Mesendoderm (in vitro differentiated cells): Measurements from ENCODE around the gene SLC17A1.

Experiments used
- DNase-seq: peaks from one replicate; pipeline ENCODE4 v3.0.0; 2013
- H2AK5ac ChIP-seq: 2 replicates; pipeline ENCODE4 v1.6.1; 2013; ENCODE audit warnings: low read length, inconsistent platforms
- H2BK120ac ChIP-seq: 2 replicates; pipeline ENCODE4 v1.6.1; 2013; ENCODE audit warnings: low read depth, mild to moderate bottlenecking, low read length, moderate library complexity, mixed read lengths
- H2BK15ac ChIP-seq: replicated peaks from 2 replicates; pipeline ENCODE4 v1.6.1; 2013; ENCODE audit warnings: low read depth, mild to moderate bottlenecking, moderate library complexity
- H2BK5ac ChIP-seq: 2 replicates; pipeline ENCODE4 v1.6.1; 2013; ENCODE audit warnings: low read length, inconsistent platforms
- H3K18ac ChIP-seq: 2 replicates; pipeline ENCODE4 v1.6.1; 2013; ENCODE audit warnings: mild to moderate bottlenecking, low read length, mixed read lengths
- H3K23ac ChIP-seq: one replicate; pipeline ENCODE4 v1.6.1; 2013; ENCODE audit warnings: low read length
- H3K27ac ChIP-seq: 2 replicates; pipeline ENCODE4 v1.5.1; 2013; ENCODE audit warnings: low read depth, mild to moderate bottlenecking, inconsistent platforms, low read length, moderate library complexity
- H3K27me3 ChIP-seq: 2 replicates; pipeline ENCODE4 v1.6.1; 2013; ENCODE audit warnings: low read length, control low read depth, mild to moderate bottlenecking, inconsistent platforms; ENCODE audit not compliant: insufficient read depth, poor library complexity
- H3K36me3 ChIP-seq: 2 replicates; pipeline ENCODE4 v1.6.1; 2013; ENCODE audit warnings: low read length, inconsistent platforms; ENCODE audit not compliant: control insufficient read depth, insufficient read depth
- H3K4ac ChIP-seq: one replicate; pipeline ENCODE4 v1.6.1; 2013; ENCODE audit warnings: low read depth, mild to moderate bottlenecking, low read length, moderate library complexity
- H3K4me1 ChIP-seq: 2 replicates; pipeline ENCODE4 v1.6.1; 2013; ENCODE audit warnings: low read depth, low read length, inconsistent platforms; ENCODE audit not compliant: control insufficient read depth
- H3K4me2 ChIP-seq: 2 replicates; pipeline ENCODE4 v1.6.1; 2013; ENCODE audit warnings: low read length
- H3K4me3 ChIP-seq: 2 replicates; pipeline ENCODE4 v1.5.1; 2013; ENCODE audit warnings: mild to moderate bottlenecking, low read length
- H3K56ac ChIP-seq: one replicate; pipeline ENCODE4 v1.6.1; 2013; ENCODE audit warnings: low read length
- H3K79me1 ChIP-seq: 2 replicates; pipeline ENCODE4 v1.6.1; 2013; ENCODE audit warnings: low read length, inconsistent platforms
- H3K79me2 ChIP-seq: 2 replicates; pipeline ENCODE4 v1.6.1; 2013; ENCODE audit warnings: mild to moderate bottlenecking, low read length; ENCODE audit not compliant: control insufficient read depth, insufficient read depth
- H3K9ac ChIP-seq: 2 replicates; pipeline ENCODE4 v1.6.1; 2013; ENCODE audit warnings: low read length, inconsistent platforms
- H4K5ac ChIP-seq: one replicate; pipeline ENCODE4 v1.6.1; 2013; ENCODE audit warnings: low read length
- H4K8ac ChIP-seq: one replicate; pipeline ENCODE4 v1.6.1; 2013; ENCODE audit warnings: low read depth, mild to moderate bottlenecking, control low read depth, low read length, moderate library complexity
- WGBS: extraction: QIAGEN DNeasy Blood & Tissue Kit; methylation state at CpG from one replicate; pipeline ENCODE4 v1.1.7; 2013; ENCODE audit warnings: low lambda C conversion rate, missing lambda C conversion rate; ENCODE audit not compliant: insufficient coverage; ENCODE audit errors: extremely low coverage; 5-methylcytosine and 5-hydroxymethylcytosine counted together

SLC17A1 gene

DNA sequence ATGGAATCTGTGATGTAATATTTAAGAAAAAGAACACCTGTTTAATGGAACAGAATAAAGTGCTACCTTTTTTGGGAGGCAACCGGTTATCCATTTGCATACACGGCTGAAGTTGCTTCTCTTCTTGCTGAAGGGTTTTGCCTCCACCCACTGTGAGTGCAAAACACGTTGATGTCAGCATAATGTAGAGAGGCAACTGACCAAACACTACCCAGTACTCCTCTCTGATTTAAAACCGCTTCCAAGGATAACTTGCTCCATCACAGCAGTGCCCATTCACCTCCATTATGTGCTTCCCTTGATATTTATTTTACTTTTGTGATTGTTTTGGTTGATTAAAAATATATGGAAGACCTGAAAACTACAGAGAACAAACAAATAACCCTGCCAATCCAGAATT, 1.4 kb downstream of the SLC17A1 start:
- H3K23ac ChIP-seq: no peak overlapping the region
- no peaks in the 10 kb centered on the region for H3K79me1 ChIP-seq
- H3K4me2 ChIP-seq: no peak overlapping the region
- no peak overlapping the region for H4K8ac ChIP-seq
- no CpG with 5 or more reads among the region's 4 CpGs for WGBS
- no peak overlapping the region for H3K56ac ChIP-seq
- no peak overlapping the region for H3K18ac ChIP-seq
- no peak for DNase-seq
- no peaks in the 10 kb centered on the region for H3K79me2 ChIP-seq
- H3K4me3 ChIP-seq: no peak overlapping the region
- no peak overlapping the region for H3K9ac ChIP-seq
- no peak overlapping the region for H2BK15ac ChIP-seq
- H2BK120ac ChIP-seq: no peak overlapping the region
- H3K27me3 ChIP-seq: no peaks in the 10 kb centered on the region
- no peak overlapping the region for H3K4ac ChIP-seq
- H3K36me3 ChIP-seq: no peaks in the 10 kb centered on the region
- H4K5ac ChIP-seq: no peak overlapping the region
- no peak overlapping the region for H2BK5ac ChIP-seq
- H3K4me1 ChIP-seq: no peaks in the 10 kb centered on the region
- H2AK5ac ChIP-seq: no peak overlapping the region
- H3K27ac ChIP-seq: no peak overlapping the region

DNA sequence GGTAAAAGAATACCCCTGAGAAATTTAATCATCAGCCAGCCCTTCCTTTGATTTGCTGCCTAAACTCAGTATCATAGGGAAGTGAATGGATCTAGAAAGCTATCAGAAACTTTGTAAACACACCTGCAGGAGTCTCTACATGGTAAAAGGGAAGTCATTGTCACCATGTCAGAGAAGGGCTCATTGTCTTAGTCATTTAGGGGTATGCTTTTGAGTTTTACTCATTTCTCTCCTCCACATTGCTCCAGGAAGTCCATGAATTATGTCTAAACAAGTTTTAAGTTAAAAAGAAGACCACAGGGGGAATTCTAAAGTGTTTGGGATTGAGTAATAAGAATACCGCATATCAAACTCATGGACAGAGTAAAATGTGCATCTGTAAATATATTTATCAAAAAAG, 2.5 kb downstream of the SLC17A1 start:
- Histone ChIP-seq H2BK120ac (no peak overlapping the region), H3K27me3 (no peaks in the 10 kb centered on the region), H3K79me2 (no peaks in the 10 kb centered on the region), H4K8ac (no peak overlapping the region), H3K79me1 (no peaks in the 10 kb centered on the region), H3K56ac (no peak overlapping the region), H2AK5ac (no peak overlapping the region), H3K4me1 (no peaks in the 10 kb centered on the region), H3K9ac (no peak overlapping the region), H2BK5ac (no peak overlapping the region), H3K36me3 (no peaks in the 10 kb centered on the region), H3K4me2 (no peak overlapping the region), H3K23ac (no peak overlapping the region), H2BK15ac (no peak overlapping the region), H3K18ac (no peak overlapping the region), H4K5ac (no peak overlapping the region), H3K27ac (no peak overlapping the region), H3K4me3 (no peak overlapping the region), H3K4ac (no peak overlapping the region)
- no peak for DNase-seq
- no CpG with 5 or more reads among the region's 1 CpG for WGBS

GRCh38 chr6:25821341-25821740, 10.5 kb downstream of the SLC17A1 start:
- Histone ChIP-seq H2BK15ac (no peak overlapping the region), H3K4me3 (no peak overlapping the region), H2BK5ac (no peak overlapping the region), H3K4ac (no peak overlapping the region), H3K18ac (no peak overlapping the region), H3K9ac (no peak overlapping the region), H2AK5ac (no peak overlapping the region), H3K4me1 (no peaks in the 10 kb centered on the region), H4K5ac (no peak overlapping the region), H3K56ac (no peak overlapping the region), H4K8ac (no peak overlapping the region), H3K27me3 (no peaks in the 10 kb centered on the region), H3K79me2 (no peaks in the 10 kb centered on the region), H3K36me3 (no peaks in the 10 kb centered on the region), H2BK120ac (no peak overlapping the region), H3K79me1 (no peaks in the 10 kb centered on the region), H3K27ac (no peak overlapping the region), H3K23ac (no peak overlapping the region), H3K4me2 (no peak overlapping the region)
- DNase-seq: no peak

GRCh38 chr6:25816252-25816651, 15.6 kb downstream of the SLC17A1 start:
- Histone ChIP-seq H2BK5ac (no peak overlapping the region), H3K27ac (no peak overlapping the region), H3K79me2 (no peaks in the 10 kb centered on the region), H3K56ac (no peak overlapping the region), H2AK5ac (no peak overlapping the region), H2BK15ac (no peak overlapping the region), H3K4me2 (no peak overlapping the region), H4K5ac (no peak overlapping the region), H3K27me3 (no peaks in the 10 kb centered on the region), H4K8ac (no peak overlapping the region), H2BK120ac (no peak overlapping the region), H3K79me1 (no peaks in the 10 kb centered on the region), H3K9ac (no peak overlapping the region), H3K18ac (no peak overlapping the region), H3K4me3 (no peak overlapping the region), H3K4ac (no peak overlapping the region), H3K23ac (no peak overlapping the region), H3K4me1 (no peaks in the 10 kb centered on the region), H3K36me3 (no peaks in the 10 kb centered on the region)
- DNase-seq: no peak
- WGBS: no CpG with 5 or more reads among the region's 2 CpGs

DNA sequence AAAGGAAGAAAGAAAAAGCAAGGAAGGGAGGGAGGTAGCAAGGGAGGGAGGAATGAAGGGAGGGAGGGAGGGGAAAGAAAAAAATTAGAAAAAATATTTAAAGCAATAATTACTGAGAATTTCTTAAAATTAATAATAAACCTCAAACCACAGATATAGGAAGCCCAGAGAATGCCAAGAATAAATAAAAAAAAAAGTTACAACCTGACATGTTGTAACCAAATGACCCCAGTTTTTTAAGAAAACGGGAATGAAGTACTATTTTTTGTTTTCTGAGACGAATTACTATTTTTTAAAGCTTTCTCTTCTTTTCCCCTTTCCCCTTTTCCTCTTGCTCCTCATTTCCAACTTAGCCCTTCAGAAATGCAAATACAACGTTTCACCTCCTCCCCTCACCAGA, 16.7 kb downstream of the SLC17A1 start:
- H3K79me1 ChIP-seq: no peaks in the 10 kb centered on the region
- no peak overlapping the region for H4K8ac ChIP-seq
- no peak overlapping the region for H3K4ac ChIP-seq
- no peak overlapping the region for H3K4me3 ChIP-seq
- no peak overlapping the region for H2BK5ac ChIP-seq
- no peak overlapping the region for H3K23ac ChIP-seq
- no peak overlapping the region for H3K27ac ChIP-seq
- H3K56ac ChIP-seq: no peak overlapping the region
- no peaks in the 10 kb centered on the region for H3K4me1 ChIP-seq
- no peaks in the 10 kb centered on the region for H3K36me3 ChIP-seq
- H3K18ac ChIP-seq: no peak overlapping the region
- H3K27me3 ChIP-seq: no peaks in the 10 kb centered on the region
- no peak overlapping the region for H2BK15ac ChIP-seq
- no peaks in the 10 kb centered on the region for H3K79me2 ChIP-seq
- no peak overlapping the region for H3K9ac ChIP-seq
- no peak overlapping the region for H3K4me2 ChIP-seq
- no peak overlapping the region for H2BK120ac ChIP-seq
- WGBS: no CpG with 5 or more reads among the region's 3 CpGs
- no peak overlapping the region for H2AK5ac ChIP-seq
- H4K5ac ChIP-seq: no peak overlapping the region
- no peak for DNase-seq

DNA sequence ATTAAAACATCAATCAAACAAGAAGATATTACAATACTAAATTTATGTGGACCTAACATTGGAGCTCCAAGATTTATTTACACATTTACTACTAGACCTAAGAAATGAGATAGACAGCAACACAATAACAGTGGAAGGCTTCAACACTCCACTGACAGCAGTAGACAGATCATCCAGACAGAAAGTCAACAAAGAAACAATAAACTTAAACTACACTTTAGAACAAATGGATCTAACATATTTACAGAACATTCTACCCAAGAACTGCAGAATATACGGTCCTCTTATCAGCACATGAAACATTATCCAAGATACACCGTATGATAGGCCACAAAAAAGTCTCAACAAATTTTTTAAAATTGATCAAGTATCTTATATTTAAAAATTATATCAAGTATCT, 27.0 kb downstream of the SLC17A1 start:
- Histone ChIP-seq H3K79me2 (no peaks in the 10 kb centered on the region), H3K36me3 (no peaks in the 10 kb centered on the region), H2BK5ac (no peak overlapping the region), H2BK120ac (no peak overlapping the region), H3K56ac (no peak overlapping the region), H3K9ac (no peak overlapping the region), H3K4ac (no peak overlapping the region), H3K4me3 (no peak overlapping the region), H2AK5ac (no peak overlapping the region), H4K8ac (no peak overlapping the region), H3K4me1 (no peaks in the 10 kb centered on the region), H3K27ac (no peak overlapping the region), H3K27me3 (no peaks in the 10 kb centered on the region), H3K79me1 (no peaks in the 10 kb centered on the region), H3K4me2 (no peak overlapping the region), H4K5ac (no peak overlapping the region), H3K23ac (no peak overlapping the region), H3K18ac (no peak overlapping the region), H2BK15ac (no peak overlapping the region)
- no peak for DNase-seq
- WGBS: no CpG with 5 or more reads among the region's 2 CpGs
